ENCODE results near the gene EIF4G2.

- TF ChIP-seq POLR2AphosphoS5 (IDR thresholded peaks at IDR 0.05): no peak
- TF ChIP-seq CTCF (IDR thresholded peaks at IDR 0.05): no peak
Measured at GRCh38 chr11:10778217-10778970, 30.3 kb downstream of the EIF4G2 start.

Measured in stomach (tissue), 4 donors.